NCI-H2107 treated with DMSO at 0.1 percent for 48 hours (cell line): Measurements from ENCODE around the gene ADARB2.

Experiments
- DNase-seq: peaks from one replicate; lab custom pipeline; 2025; ENCODE audit not compliant: unreplicated experiment; lab: John Stamatoyannopoulos, UW

The ADARB2 gene

GRCh38 chr10:1687190-1687589, 50.1 kb downstream of the ADARB2 start:
- DNase-seq, result no peak

GRCh38 chr10:1686491-1686749, 50.9 kb downstream of the ADARB2 start:
- no peak for DNase-seq

GRCh38 chr10:1685699-1686490, 51.4 kb downstream of the ADARB2 start:
- no peak for DNase-seq

- no peak for DNase-seq
Measured at GRCh38 chr10:1684991-1685390, 52.3 kb downstream of the ADARB2 start.

- DNase-seq, result no peak
Measured at GRCh38 chr10:1683649-1684048, 53.7 kb downstream of the ADARB2 start.

GRCh38 chr10:1679821-1680650, 57.3 kb downstream of the ADARB2 start:
- no peak for DNase-seq

GRCh38 chr10:1678084-1678483, 59.2 kb downstream of the ADARB2 start:
- DNase-seq, result no peak

- peak; percentile 4 for DNase-seq
Measured at GRCh38 chr10:1677307-1677939, 59.9 kb downstream of the ADARB2 start.

- DNase-seq, result no peak
Measured at GRCh38 chr10:1674501-1674900, 62.8 kb downstream of the ADARB2 start.

- no peak for DNase-seq
Measured at GRCh38 chr10:1673568-1674345, 63.6 kb downstream of the ADARB2 start.

- DNase-seq, result no peak
Measured at GRCh38 chr10:1672001-1672781, 65.1 kb downstream of the ADARB2 start.

GRCh38 chr10:1671366-1672000, 65.8 kb downstream of the ADARB2 start:
- DNase-seq, result no peak

GRCh38 chr10:1670541-1671365, 66.6 kb downstream of the ADARB2 start:
- DNase-seq, result no peak

GRCh38 chr10:1669433-1669832, 67.9 kb downstream of the ADARB2 start:
- DNase-seq, result no peak

GRCh38 chr10:1668399-1668798, 68.9 kb downstream of the ADARB2 start:
- DNase-seq, result no peak

GRCh38 chr10:1667392-1667791, 69.9 kb downstream of the ADARB2 start:
- no peak for DNase-seq

GRCh38 chr10:1666147-1666546, 71.2 kb downstream of the ADARB2 start:
- no peak for DNase-seq

GRCh38 chr10:1665681-1666080, 71.6 kb downstream of the ADARB2 start:
- no peak for DNase-seq

GRCh38 chr10:1665021-1665661, 72.2 kb downstream of the ADARB2 start:
- DNase-seq, result no peak
